ENCODE measurements around the gene CYB5D1.

Gene CYB5D1

GRCh38 chr17:7886227-7887037 lies 28.6 kb downstream of the CYB5D1 start:
- DNase-seq (ENCODE audit: low read depth): peak; percentile 33

- no peak for DNase-seq (ENCODE audit: low read depth)
These were observed 29.3 kb downstream of the CYB5D1 start for GRCh38 chr17:7887038-7887481.

GRCh38 chr17:7887482-7888183 lies 29.8 kb downstream of the CYB5D1 start:
- peak; percentile 88 for DNase-seq (ENCODE audit: low read depth)

- peak; percentile 45 for DNase-seq (ENCODE audit: low read depth)
These were observed 30.5 kb downstream of the CYB5D1 start, which contains the start of gene CHD3 for GRCh38 chr17:7888184-7888920. CHD3 (plus strand) TSS chr17:7888789; CDS start chr17:7889001, 212 bp downstream.

- no peak for DNase-seq (ENCODE audit: low read depth)
These were observed 31.6 kb downstream of the CYB5D1 start for GRCh38 chr17:7889166-7889955.

- no peak for DNase-seq (ENCODE audit: low read depth)
These were observed 35.5 kb downstream of the CYB5D1 start for GRCh38 chr17:7893187-7893880.

- DNase-seq (ENCODE audit: low read depth): no peak
These were observed 36.4 kb downstream of the CYB5D1 start for GRCh38 chr17:7894226-7894625.

GRCh38 chr17:7894866-7895265 lies 37.1 kb downstream of the CYB5D1 start:
- DNase-seq (ENCODE audit: low read depth): no peak

- no peak for DNase-seq (ENCODE audit: low read depth)
These were observed 39.3 kb downstream of the CYB5D1 start for GRCh38 chr17:7897090-7897489.

GRCh38 chr17:7897773-7898172 lies 40.0 kb downstream of the CYB5D1 start:
- no peak for DNase-seq (ENCODE audit: low read depth)

GRCh38 chr17:7903154-7904103 lies 45.6 kb downstream of the CYB5D1 start:
- DNase-seq (ENCODE audit: low read depth): no peak

GRCh38 chr17:7909089-7909488 lies 51.3 kb downstream of the CYB5D1 start:
- no peak for DNase-seq (ENCODE audit: low read depth)

GRCh38 chr17:7910281-7910680 lies 52.5 kb downstream of the CYB5D1 start:
- no peak for DNase-seq (ENCODE audit: low read depth)

GRCh38 chr17:7910711-7911110 lies 52.9 kb downstream of the CYB5D1 start:
- DNase-seq (ENCODE audit: low read depth): no peak

GRCh38 chr17:7911116-7911515 lies 53.3 kb downstream of the CYB5D1 start:
- DNase-seq (ENCODE audit: low read depth): no peak
